ENCODE data around the gene CEMIP. TPM values are rescaled to one million over a fixed set of nuclear protein-coding genes. Genes with fewer than 3 reads are reported as not detected.

The CEMIP gene
- total and polyA plus RNA-seq, 3 experiments from 2014 or later, result not detected

- Histone ChIP-seq H3K27me3 (ENCODE audit: insufficient read depth, low read length, poor library complexity, severe bottlenecking) (no peaks in the 10 kb centered on the region), H3K4me1 (ENCODE audit: insufficient read depth, low read length) (no peaks in the 10 kb centered on the region), H3K4me3 (ENCODE audit: low read length) (no peak overlapping the region), H3K27ac (ENCODE audit: low read depth, low read length) (no peak overlapping the region), H3K36me3 (ENCODE audit: insufficient read depth, low read length) (no peaks in the 10 kb centered on the region), H3K9me3 (ENCODE audit: low read length) (no peaks in the 10 kb centered on the region)
- ChIA-PET CTCF (no interaction called here), POLR2A (no interaction called here)
- no peak overlapping the region for H3K4me3 Mint-ChIP-seq
- no peak for DNase-seq
- H3K4me1 Mint-ChIP-seq, result no peaks in the 10 kb centered on the region
- H3K36me3 Mint-ChIP-seq, result peaks cover 0 to 4% (median 0%) of the 10 kb centered on the region in 3 donors
- no peaks in the 10 kb centered on the region for H3K9me3 Mint-ChIP-seq
- H3K27ac Mint-ChIP-seq, result no peak overlapping the region
- H3K27me3 Mint-ChIP-seq, result no peaks in the 10 kb centered on the region
Observed at GRCh38 chr15:80870366-80870765, 91.2 kb downstream of the CEMIP start.

- Mint-ChIP-seq H3K27me3 (no peaks in the 10 kb centered on the region), H3K4me3 (no peak overlapping the region), H3K9me3 (no peaks in the 10 kb centered on the region), H3K4me1 (no peaks in the 10 kb centered on the region), H3K27ac (peak overlapping the region in 1 of 8 donors; percentile 24), H3K36me3 (peaks cover 0 to 4% (median 0%) of the 10 kb centered on the region in 3 donors)
- no peaks in the 10 kb centered on the region for H3K9me3 ChIP-seq (ENCODE audit: low read length)
- H3K4me3 ChIP-seq (ENCODE audit: low read length), result no peak overlapping the region
- H3K27ac ChIP-seq (ENCODE audit: low read depth, low read length), result no peak overlapping the region
- ChIA-PET CTCF (no interaction called here), POLR2A (no interaction called here)
- DNase-seq, result no peak
- no peaks in the 10 kb centered on the region for H3K27me3 ChIP-seq (ENCODE audit: insufficient read depth, low read length, poor library complexity, severe bottlenecking)
- no peaks in the 10 kb centered on the region for H3K4me1 ChIP-seq (ENCODE audit: insufficient read depth, low read length)
- no peaks in the 10 kb centered on the region for H3K36me3 ChIP-seq (ENCODE audit: insufficient read depth, low read length)
Observed at GRCh38 chr15:80870893-80871292, 91.7 kb downstream of the CEMIP start.

GRCh38 chr15:80871858-80872257, 92.7 kb downstream of the CEMIP start:
- Mint-ChIP-seq H3K9me3 (no peaks in the 10 kb centered on the region), H3K4me3 (no peak overlapping the region), H3K27me3 (peaks cover 4 to 7% of the 10 kb centered on the region in 2 donors), H3K4me1 (no peaks in the 10 kb centered on the region), H3K27ac (no peak overlapping the region), H3K36me3 (peaks cover 0 to 4% (median 0%) of the 10 kb centered on the region in 3 donors)
- CTCF ChIA-PET, result no interaction called here
- H3K4me1 ChIP-seq (ENCODE audit: insufficient read depth, low read length), result no peaks in the 10 kb centered on the region
- H3K4me3 ChIP-seq (ENCODE audit: low read length), result no peak overlapping the region
- no peaks in the 10 kb centered on the region for H3K27me3 ChIP-seq (ENCODE audit: insufficient read depth, low read length, poor library complexity, severe bottlenecking)
- no peak overlapping the region for H3K27ac ChIP-seq (ENCODE audit: low read depth, low read length)
- POLR2A ChIA-PET, result no interaction called here
- H3K9me3 ChIP-seq (ENCODE audit: low read length), result no peaks in the 10 kb centered on the region
- no peak for DNase-seq
- H3K36me3 ChIP-seq (ENCODE audit: insufficient read depth, low read length), result no peaks in the 10 kb centered on the region

GRCh38 chr15:80873366-80873952, 94.3 kb downstream of the CEMIP start:
- Histone ChIP-seq H3K4me1 (ENCODE audit: insufficient read depth, low read length) (no peaks in the 10 kb centered on the region), H3K9me3 (ENCODE audit: low read length) (no peaks in the 10 kb centered on the region), H3K36me3 (ENCODE audit: insufficient read depth, low read length) (no peaks in the 10 kb centered on the region), H3K27ac (ENCODE audit: low read depth, low read length) (no peak overlapping the region), H3K27me3 (ENCODE audit: insufficient read depth, low read length, poor library complexity, severe bottlenecking) (no peaks in the 10 kb centered on the region), H3K4me3 (ENCODE audit: low read length) (no peak overlapping the region)
- peaks cover 10 to 14% of the 10 kb centered on the region in 2 donors for H3K27me3 Mint-ChIP-seq
- H3K4me3 Mint-ChIP-seq, result no peak overlapping the region
- ChIA-PET POLR2A (no interaction called here), CTCF (no interaction called here)
- no peak for DNase-seq
- no peak overlapping the region for H3K27ac Mint-ChIP-seq
- H3K4me1 Mint-ChIP-seq, result no peaks in the 10 kb centered on the region
- peaks cover 0 to 4% (median 0%) of the 10 kb centered on the region in 3 donors for H3K36me3 Mint-ChIP-seq
- H3K9me3 Mint-ChIP-seq, result peaks cover 0 to 2% (median 0%) of the 10 kb centered on the region in 5 donors

- POLR2A ChIA-PET, result no interaction called here
- Mint-ChIP-seq H3K4me1 (no peaks in the 10 kb centered on the region), H3K36me3 (peaks cover 0 to 4% (median 0%) of the 10 kb centered on the region in 3 donors)
Observed at GRCh38 chr15:80875568-80876347, 96.6 kb downstream of the CEMIP start.

GRCh38 chr15:80876348-80876674, 97.1 kb downstream of the CEMIP start:
- H3K36me3 Mint-ChIP-seq, result peaks cover 0 to 4% (median 0%) of the 10 kb centered on the region in 3 donors
- peaks cover 0 to 2% (median 0%) of the 10 kb centered on the region in 5 donors for H3K9me3 Mint-ChIP-seq
- H3K36me3 ChIP-seq (ENCODE audit: insufficient read depth, low read length), result no peaks in the 10 kb centered on the region
- no peak overlapping the region for H3K4me3 Mint-ChIP-seq
- no peak overlapping the region for H3K4me3 ChIP-seq (ENCODE audit: low read length)
- H3K27ac ChIP-seq (ENCODE audit: low read depth, low read length), result no peak overlapping the region
- no peak overlapping the region for H3K27ac Mint-ChIP-seq
- no peak for DNase-seq
- H3K27me3 ChIP-seq (ENCODE audit: insufficient read depth, low read length, poor library complexity, severe bottlenecking), result no peaks in the 10 kb centered on the region
- H3K4me1 ChIP-seq (ENCODE audit: insufficient read depth, low read length), result no peaks in the 10 kb centered on the region
- ChIA-PET POLR2A (no interaction called here), CTCF (no interaction called here)
- no peaks in the 10 kb centered on the region for H3K9me3 ChIP-seq (ENCODE audit: low read length)
- peaks cover 12 to 18% of the 10 kb centered on the region in 2 donors for H3K27me3 Mint-ChIP-seq
- H3K4me1 Mint-ChIP-seq, result no peaks in the 10 kb centered on the region

More at GRCh38 chr15:80875568-80876347, 96.6 kb downstream of the CEMIP start:
- H3K4me3 Mint-ChIP-seq, result no peak overlapping the region
- H3K9me3 ChIP-seq (ENCODE audit: low read length), result no peaks in the 10 kb centered on the region
- H3K4me1 ChIP-seq (ENCODE audit: insufficient read depth, low read length), result no peaks in the 10 kb centered on the region
- H3K27ac Mint-ChIP-seq, result no peak overlapping the region
- H3K36me3 ChIP-seq (ENCODE audit: insufficient read depth, low read length), result no peaks in the 10 kb centered on the region
- peaks cover 10 to 18% of the 10 kb centered on the region in 2 donors for H3K27me3 Mint-ChIP-seq
- no peak overlapping the region for H3K4me3 ChIP-seq (ENCODE audit: low read length)
- H3K27ac ChIP-seq (ENCODE audit: low read depth, low read length), result no peak overlapping the region
- no peaks in the 10 kb centered on the region for H3K27me3 ChIP-seq (ENCODE audit: insufficient read depth, low read length, poor library complexity, severe bottlenecking)
- no peak for DNase-seq
- peaks cover 0 to 2% (median 0%) of the 10 kb centered on the region in 5 donors for H3K9me3 Mint-ChIP-seq
- CTCF ChIA-PET, result no interaction called here

GRCh38 chr15:80878242-80878866, 99.2 kb downstream of the CEMIP start:
- Histone ChIP-seq H3K36me3 (ENCODE audit: insufficient read depth, low read length) (no peaks in the 10 kb centered on the region), H3K9me3 (ENCODE audit: low read length) (no peaks in the 10 kb centered on the region), H3K4me3 (ENCODE audit: low read length) (no peak overlapping the region), H3K27me3 (ENCODE audit: insufficient read depth, low read length, poor library complexity, severe bottlenecking) (no peaks in the 10 kb centered on the region), H3K27ac (ENCODE audit: low read depth, low read length) (no peak overlapping the region), H3K4me1 (ENCODE audit: insufficient read depth, low read length) (no peaks in the 10 kb centered on the region)
- no peak for DNase-seq
- Mint-ChIP-seq H3K36me3 (peaks cover 0 to 4% (median 0%) of the 10 kb centered on the region in 3 donors), H3K27me3 (peaks cover 14 to 18% of the 10 kb centered on the region in 2 donors), H3K27ac (no peak overlapping the region), H3K9me3 (peaks cover 0 to 2% (median 0%) of the 10 kb centered on the region in 5 donors), H3K4me3 (no peak overlapping the region), H3K4me1 (no peaks in the 10 kb centered on the region)
- CTCF ChIA-PET, result no interaction called here
- POLR2A ChIA-PET, result no interaction called here

GRCh38 chr15:80878867-80879250, 99.7 kb downstream of the CEMIP start:
- Histone ChIP-seq H3K9me3 (ENCODE audit: low read length) (no peaks in the 10 kb centered on the region), H3K36me3 (ENCODE audit: insufficient read depth, low read length) (no peaks in the 10 kb centered on the region), H3K4me3 (ENCODE audit: low read length) (no peak overlapping the region), H3K27ac (ENCODE audit: low read depth, low read length) (no peak overlapping the region), H3K4me1 (ENCODE audit: insufficient read depth, low read length) (no peaks in the 10 kb centered on the region), H3K27me3 (ENCODE audit: insufficient read depth, low read length, poor library complexity, severe bottlenecking) (no peaks in the 10 kb centered on the region)
- CTCF ChIA-PET, result no interaction called here
- H3K4me3 Mint-ChIP-seq, result no peak overlapping the region
- H3K27ac Mint-ChIP-seq, result no peak overlapping the region
- no peaks in the 10 kb centered on the region for H3K4me1 Mint-ChIP-seq
- H3K9me3 Mint-ChIP-seq, result peaks cover 0 to 2% (median 0%) of the 10 kb centered on the region in 5 donors
- POLR2A ChIA-PET, result no interaction called here
- H3K27me3 Mint-ChIP-seq, result peaks cover 14 to 18% of the 10 kb centered on the region in 2 donors
- DNase-seq, result no peak
- peaks cover 0 to 4% (median 0%) of the 10 kb centered on the region in 3 donors for H3K36me3 Mint-ChIP-seq

All from CD8-positive, alpha-beta memory T cell (primary cell).